Left renal cortex interstitium (tissue), 4 donors: ENCODE results near the gene MAZ. TPM values are rescaled to one million over a fixed set of nuclear protein-coding genes. Genes with fewer than 3 reads are reported as not detected.

Source experiments
- DNase-seq, 4 donors: peaks; one replicate each; pipeline ENCODE4 v3.0.0-alpha.2; 2013; ENCODE audit warnings: low read depth in 4 of 4, low spot score in 2 of 4, missing footprints in 1 of 4
- polyA plus RNA-seq, 4 donors: library from polyadenylated mRNA; unstranded; fragments of 120-200 nt; gene quantifications; one replicate each; pipeline ENCODE4 v1.2.1, GENCODE V29; 2013; ENCODE audit not compliant: insufficient read length in 4 of 4

The MAZ gene
- polyA plus RNA-seq, 4 donors: 275 to 382 (median 342) TPM

GRCh38 chr16:29848420-29849297 lies 42.3 kb downstream of the MAZ start:
- no peak for DNase-seq

DNA sequence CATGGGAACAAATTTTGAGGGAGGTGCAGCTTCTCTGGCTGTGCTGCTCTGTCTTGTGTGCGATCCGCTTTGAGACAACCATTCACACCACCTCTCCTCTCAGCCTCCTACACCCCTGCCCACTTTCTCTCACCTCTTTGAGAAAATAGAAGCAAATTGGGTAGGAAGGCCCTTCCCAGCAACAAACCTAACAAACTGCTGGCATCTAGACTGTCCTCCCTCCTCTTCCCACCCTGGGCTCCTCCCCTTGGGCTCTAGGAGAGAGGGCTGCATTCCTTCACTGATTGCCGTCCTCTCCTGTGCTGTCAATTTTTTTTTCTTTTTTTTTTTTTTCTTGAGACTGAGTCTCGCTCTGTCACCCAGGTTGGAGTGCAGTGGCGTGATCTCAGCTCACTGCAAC lies 43.2 kb downstream of the MAZ start:
- no peak for DNase-seq

DNA sequence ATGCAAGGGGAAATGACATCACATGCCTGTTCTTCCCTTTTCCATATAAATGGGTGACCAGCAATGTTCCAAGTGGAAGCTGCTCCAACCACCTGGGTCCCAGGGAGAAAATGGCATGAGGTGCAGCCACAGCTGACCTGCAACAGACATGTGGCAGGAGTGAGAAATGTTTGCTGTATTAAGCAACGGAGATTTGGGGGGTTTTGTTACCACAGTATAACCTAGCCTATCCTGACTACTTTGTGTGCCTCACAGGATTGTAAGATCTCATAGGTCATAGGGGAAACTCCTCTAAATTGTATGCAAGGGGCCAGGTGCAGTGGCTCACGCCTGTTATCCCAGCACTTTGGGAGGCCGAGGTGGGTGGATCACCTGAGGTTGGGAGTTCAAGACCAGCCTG lies 44.7 kb downstream of the MAZ start:
- DNase-seq: no peak

GRCh38 chr16:29852654-29853053 lies 46.3 kb downstream of the MAZ start:
- no peak for DNase-seq

DNA sequence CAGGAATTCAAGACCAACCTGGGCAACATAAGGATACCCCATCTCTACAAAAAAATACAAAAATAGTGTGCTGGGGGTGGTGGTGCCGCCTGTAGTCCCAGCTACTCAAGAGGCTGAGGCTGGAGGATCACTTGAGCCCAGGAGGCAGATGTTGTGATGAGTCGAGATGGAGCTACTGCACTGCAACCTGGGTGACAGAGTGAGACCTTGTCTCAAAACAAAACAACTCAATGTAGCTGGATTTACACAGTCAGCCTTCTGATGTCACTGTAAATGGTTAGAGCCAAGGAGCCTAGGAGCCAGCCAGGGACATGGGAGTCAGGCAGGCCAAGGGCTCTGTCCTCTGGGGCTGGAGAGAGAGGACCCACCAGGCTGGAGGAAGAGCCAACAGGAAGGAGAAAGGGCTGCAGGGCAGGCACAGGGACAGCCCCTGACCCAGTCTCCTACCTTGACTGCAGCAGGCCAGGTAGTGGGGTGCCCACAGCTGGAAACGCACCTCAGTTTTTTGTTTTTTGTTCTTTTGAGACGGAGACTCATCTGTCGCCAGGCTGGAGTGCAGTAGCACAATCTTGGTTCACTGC lies 48.3 kb downstream of the MAZ start:
- no peak for DNase-seq

GRCh38 chr16:29857133-29857760 lies 50.9 kb downstream of the MAZ start:
- no peak for DNase-seq

DNA sequence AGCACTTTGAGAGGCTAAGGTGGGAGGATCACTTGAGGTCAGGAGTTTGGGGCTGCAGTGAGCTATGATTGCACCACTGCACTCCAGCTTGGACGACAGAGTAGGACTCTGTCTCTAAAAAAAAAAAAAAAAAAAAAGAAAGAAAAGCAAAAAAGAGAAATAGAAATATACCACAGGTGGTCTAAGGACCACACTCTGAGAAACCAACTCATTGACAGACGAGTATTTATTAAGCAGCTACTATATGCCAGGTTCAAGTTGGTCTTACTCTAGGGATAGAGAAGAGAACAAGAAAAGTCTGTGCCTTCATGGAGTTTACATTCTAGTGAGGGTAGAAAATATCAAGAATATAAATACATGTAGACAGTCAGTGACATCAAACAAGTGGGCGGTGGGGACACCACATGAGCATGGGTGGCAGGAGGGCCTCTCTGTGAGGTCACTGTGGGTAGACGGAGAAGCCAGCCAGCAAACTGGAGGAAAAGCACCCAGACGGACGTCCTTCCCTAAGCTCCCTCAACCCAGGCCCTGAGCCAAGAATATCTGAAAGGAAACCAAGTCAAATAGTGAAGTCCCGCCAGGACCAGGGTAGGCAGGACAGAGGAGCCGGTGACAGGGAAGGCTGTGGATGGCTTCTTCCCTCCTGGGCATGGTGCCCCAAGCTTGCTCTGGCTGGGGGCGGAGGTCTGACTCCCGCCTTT lies 52.0 kb downstream of the MAZ start:
- no peak for DNase-seq

DNA sequence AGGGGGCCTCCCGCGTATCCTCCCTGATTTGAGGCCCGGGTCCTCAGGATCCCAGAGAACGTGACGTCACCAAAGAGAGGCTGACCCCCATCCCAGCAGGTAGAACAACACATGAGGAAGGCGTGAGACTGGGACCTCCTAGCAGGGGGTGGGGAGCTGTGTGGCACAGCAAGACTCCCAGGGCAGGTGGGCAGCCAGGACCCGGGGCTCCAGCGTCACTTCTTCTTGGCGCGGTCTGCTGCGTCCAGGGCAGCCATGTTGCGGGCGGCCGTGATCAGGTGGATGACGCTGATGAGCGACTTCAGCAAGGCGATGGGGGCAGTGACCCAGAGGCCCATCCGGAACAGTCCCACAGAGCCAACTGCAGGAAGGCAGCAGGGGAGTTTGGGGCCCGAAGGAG lies 52.6 kb downstream of the MAZ start:
- no peak for DNase-seq

DNA sequence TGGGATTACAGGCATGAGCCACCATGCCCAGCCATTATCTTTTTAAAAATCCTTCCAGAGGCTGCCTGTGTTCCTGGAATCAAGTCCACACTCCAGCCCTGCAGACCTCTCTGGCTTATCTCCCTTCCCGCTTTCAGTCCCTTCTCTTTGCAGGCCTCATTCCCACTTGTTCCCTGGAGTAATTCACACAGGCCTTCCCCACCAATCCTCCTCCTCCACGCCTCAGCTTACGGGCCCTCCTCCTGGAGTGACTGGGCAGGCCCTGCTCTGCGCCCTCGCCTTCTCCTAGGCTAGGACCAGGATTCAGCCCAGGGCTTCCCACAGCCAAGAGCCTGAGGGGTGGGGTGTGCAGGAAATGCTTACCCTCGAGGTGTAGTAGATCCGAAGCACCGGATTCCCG lies 53.9 kb downstream of the MAZ start:
- DNase-seq: no peak

Other genes starting within 250 kb of the MAZ start
- 1 to 10 TPM; 2.1 to 2.5 (median 2.3) TPM for gene SPN, start 143.3 kb upstream of the MAZ start, polyA plus RNA-seq
- 100 to 1,000 TPM; 126 to 187 (median 178) TPM for gene QPRT, start 127.3 kb upstream of the MAZ start, polyA plus RNA-seq
- under 1 TPM; 0.22 to 0.29 (median 0.25) TPM for gene C16orf54, start 60.5 kb upstream of the MAZ start, polyA plus RNA-seq
- gene ZG16, start 28.3 kb upstream of the MAZ start, polyA plus RNA-seq: under 1 TPM in 2 of 4 donors, not detected in 2; 0.06 to 0.07 TPM
- 10 to 100 TPM; 63.1 to 82.6 (median 74.4) TPM for gene KIF22, start 15.8 kb upstream of the MAZ start, polyA plus RNA-seq
- gene PRRT2, start 5.7 kb downstream of the MAZ start, polyA plus RNA-seq: 10 to 100 TPM; 10.0 to 28.8 (median 18.2) TPM
- 10 to 100 TPM; 26.0 to 49.1 (median 42.5) TPM for gene PAGR1, start 9.6 kb downstream of the MAZ start, polyA plus RNA-seq
- gene MVP, start 13.9 kb downstream of the MAZ start, polyA plus RNA-seq: 10 to 100 TPM; 20.0 to 24.2 (median 21.9) TPM
- gene CDIPT, start 56.7 kb downstream of the MAZ start, polyA plus RNA-seq: 100 to 1,000 TPM in 2 of 4 donors, 10 to 100 TPM in 2; 90.2 to 134 (median 109) TPM
- gene SEZ6L2, start 93.0 kb downstream of the MAZ start, polyA plus RNA-seq: 10 to 100 TPM; 10.4 to 15.9 (median 13.0) TPM
- 1 to 10 TPM in 2 of 4 donors, under 1 TPM in 2; 0.62 to 1.1 (median 0.98) TPM for gene ASPHD1, start 94.0 kb downstream of the MAZ start, polyA plus RNA-seq
- 10 to 100 TPM; 10.5 to 34.1 (median 22.2) TPM for gene KCTD13, start 119.7 kb downstream of the MAZ start, polyA plus RNA-seq
- gene TMEM219, start 155.6 kb downstream of the MAZ start, polyA plus RNA-seq: 100 to 1,000 TPM; 104 to 134 (median 113) TPM
- 10 to 100 TPM; 35.4 to 60.5 (median 52.2) TPM for gene TAOK2, start 167.3 kb downstream of the MAZ start, polyA plus RNA-seq
- 10 to 100 TPM; 17.3 to 21.9 (median 19.8) TPM for gene HIRIP3, start 189.1 kb downstream of the MAZ start, polyA plus RNA-seq
- gene INO80E, start 189.7 kb downstream of the MAZ start, polyA plus RNA-seq: 10 to 100 TPM; 36.3 to 70.3 (median 55.2) TPM
- gene DOC2A, start 204.5 kb downstream of the MAZ start, polyA plus RNA-seq: 1 to 10 TPM; 1.4 to 4.8 (median 3.7) TPM
- not detected for gene C16orf92, start 216.7 kb downstream of the MAZ start, polyA plus RNA-seq
- 1 to 10 TPM in 3 of 4 donors, under 1 TPM in 1; 0.90 to 1.8 (median 1.3) TPM for gene TLCD3B, start 224.7 kb downstream of the MAZ start, polyA plus RNA-seq